Uterus (tissue), 4 donors: Measurements from ENCODE around the gene HOXA9. TPM values are rescaled to one million over a fixed set of nuclear protein-coding genes. Genes with fewer than 3 reads are reported as not detected.

Experiments
- DNase-seq, 2 donors: peaks; one replicate each; pipeline ENCODE4 v3.0.0-alpha.2; 2019 to 2020
- H3K27ac ChIP-seq, 2 donors: fragments of 200-600 bp; sonication (generic); 1 replicate in 1 of 2; 2 replicates in 1 of 2; pipeline ENCODE4 v1.5.1; 2016 to 2018
- H3K27me3 ChIP-seq, 2 donors: fragments of 200-600 bp; sonication (generic); one replicate each; pipeline ENCODE4 v1.5.1; 2018 to 2019; ENCODE audit warnings: control low read depth in 1 of 2
- H3K36me3 ChIP-seq, 2 donors: fragments of 200-600 bp; sonication (generic); one replicate each; pipeline ENCODE4 v1.5.1; 2019; ENCODE audit warnings: control low read depth in 1 of 2
- H3K4me1 ChIP-seq, 2 donors: fragments of 200-600 bp; sonication (generic); one replicate each; pipeline ENCODE4 v1.5.1; 2018 to 2019; ENCODE audit warnings: control low read depth in 1 of 2
- H3K4me3 ChIP-seq, 2 donors: fragments of 200-600 bp; sonication (generic); 1 replicate in 1 of 2; 2 replicates in 1 of 2; pipeline ENCODE4 v1.5.1; 2018 to 2019; ENCODE audit warnings: mild to moderate bottlenecking in 1 of 2
- H3K9me3 ChIP-seq, 2 donors: fragments of 200-600 bp; sonication (generic); one replicate each; pipeline ENCODE4 v1.5.1; 2019; ENCODE audit warnings: control low read depth in 1 of 2
- POLR2A ChIP-seq, 2 donors: fragments of 450-650 bp; IDR thresholded peaks; one replicate each; pipeline ENCODE4 v1.6.1; 2016; ENCODE audit warnings: antibody characterized with exemption in 2 of 2, mild to moderate bottlenecking in 1 of 2, moderate library complexity in 1 of 2
- intact Hi-C: fragments of 100-400 bp; cut with DNase I; formaldehyde crosslinking; loops from one replicate; pipeline ENCODE4 v1.15.1; 2023; ENCODE audit warnings: low total_unique reads
- total RNA-seq, 4 donors: library from RNA; depleted of rRNA in 3 of 4; stranded (reverse); fragments of >200 nt in 3 of 4; gene quantifications; one replicate each; pipeline versions ENCODE4 v1.1.0 to v1.2.4, GENCODE V29; 2014 to 2023
- TF ChIP-seq, protein P1 (sequence below), 4 experiments: fragments of 200-600 bp in 2 of 4; fragments of 450-650 bp in 2 of 4; sonication (generic) in 2 of 4; IDR thresholded peaks; one replicate each; pipeline ENCODE4 v1.5.1; 2016 to 2019; ENCODE audit warnings: antibody characterized with exemption in 4 of 4, mild to moderate bottlenecking in 2 of 4, moderate library complexity in 1 of 4
- donor health status: DM: yes; HTN: yes; CAD: no.

Gene HOXA9
- total RNA-seq: 10 to 100 TPM in 3 of 4 donors, 1 to 10 TPM in 1; 2.3 to 26.4 (median 22.4) TPM

DNA sequence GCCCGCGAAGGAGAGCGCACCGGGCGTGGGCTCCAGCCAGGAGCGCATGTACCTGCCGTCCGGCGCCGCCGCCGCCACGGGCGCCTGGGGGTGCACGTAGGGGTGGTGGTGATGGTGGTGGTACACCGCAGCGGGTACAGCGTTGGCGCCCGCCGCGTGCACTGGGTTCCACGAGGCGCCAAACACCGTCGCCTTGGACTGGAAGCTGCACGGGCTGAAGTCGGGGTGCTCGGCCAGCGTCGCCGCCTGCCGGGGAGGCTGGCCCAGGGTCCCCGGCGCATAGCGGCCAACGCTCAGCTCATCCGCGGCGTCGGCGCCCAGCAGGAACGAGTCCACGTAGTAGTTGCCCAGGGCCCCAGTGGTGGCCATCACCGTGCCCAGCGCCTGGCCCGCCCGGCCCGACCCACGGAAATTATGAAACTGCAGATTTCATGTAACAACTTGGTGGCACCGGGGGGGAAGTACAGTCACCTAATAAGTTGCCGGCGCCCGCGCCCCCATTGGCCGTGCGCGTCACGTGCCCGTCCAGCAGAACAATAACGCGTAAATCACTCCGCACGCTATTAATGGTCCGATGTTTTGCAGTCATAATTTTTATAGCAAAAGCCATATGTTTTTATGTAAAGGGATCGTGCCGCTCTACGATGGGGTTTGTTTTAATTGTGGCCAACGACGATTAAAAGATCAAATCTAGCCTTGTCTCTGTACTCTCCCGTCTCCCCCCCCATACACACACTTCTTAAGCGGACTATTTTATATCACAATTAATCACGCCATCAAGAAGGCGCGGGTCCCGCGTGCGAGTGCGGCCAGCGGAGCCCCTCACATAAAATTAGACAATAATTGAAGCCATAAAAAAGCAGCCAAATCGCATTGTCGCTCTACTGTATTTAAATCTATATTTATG lies at the start of gene HOXA9:
Gene HOXA9 (minus strand): TSS at position 449 of the 907 bp plus-strand sequence. CDS start 80 bp downstream, at position 369.
- peak within 1 kb of the TSS; percentile 58 to 66 for H3K4me3 ChIP-seq
- H3K36me3 ChIP-seq: no peaks in the 10 kb centered on the region
- H3K27me3 ChIP-seq: no peaks in the 10 kb centered on the region
- H3K9me3 ChIP-seq: no peaks in the 10 kb centered on the region
- H3K4me1 ChIP-seq: no peaks in the 10 kb centered on the region
- TF ChIP-seq POLR2A (IDR thresholded peaks at IDR 0.05): peak; percentile 55 to 73
- TF ChIP-seq, protein P1, sequence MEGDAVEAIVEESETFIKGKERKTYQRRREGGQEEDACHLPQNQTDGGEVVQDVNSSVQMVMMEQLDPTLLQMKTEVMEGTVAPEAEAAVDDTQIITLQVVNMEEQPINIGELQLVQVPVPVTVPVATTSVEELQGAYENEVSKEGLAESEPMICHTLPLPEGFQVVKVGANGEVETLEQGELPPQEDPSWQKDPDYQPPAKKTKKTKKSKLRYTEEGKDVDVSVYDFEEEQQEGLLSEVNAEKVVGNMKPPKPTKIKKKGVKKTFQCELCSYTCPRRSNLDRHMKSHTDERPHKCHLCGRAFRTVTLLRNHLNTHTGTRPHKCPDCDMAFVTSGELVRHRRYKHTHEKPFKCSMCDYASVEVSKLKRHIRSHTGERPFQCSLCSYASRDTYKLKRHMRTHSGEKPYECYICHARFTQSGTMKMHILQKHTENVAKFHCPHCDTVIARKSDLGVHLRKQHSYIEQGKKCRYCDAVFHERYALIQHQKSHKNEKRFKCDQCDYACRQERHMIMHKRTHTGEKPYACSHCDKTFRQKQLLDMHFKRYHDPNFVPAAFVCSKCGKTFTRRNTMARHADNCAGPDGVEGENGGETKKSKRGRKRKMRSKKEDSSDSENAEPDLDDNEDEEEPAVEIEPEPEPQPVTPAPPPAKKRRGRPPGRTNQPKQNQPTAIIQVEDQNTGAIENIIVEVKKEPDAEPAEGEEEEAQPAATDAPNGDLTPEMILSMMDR (IDR thresholded peaks at IDR 0.05): peak in 2 of 4 experiments; percentile 10 to 29
- H3K27ac ChIP-seq: peak within 1 kb of the TSS; percentile 94 to 96
- peak; percentile 83 to 93 for DNase-seq
- intact Hi-C loops: loop anchor here (5.0 kb wide), 1 partner anchor 1308 kb away; no protein-coding TSS in a partner anchor

DNA sequence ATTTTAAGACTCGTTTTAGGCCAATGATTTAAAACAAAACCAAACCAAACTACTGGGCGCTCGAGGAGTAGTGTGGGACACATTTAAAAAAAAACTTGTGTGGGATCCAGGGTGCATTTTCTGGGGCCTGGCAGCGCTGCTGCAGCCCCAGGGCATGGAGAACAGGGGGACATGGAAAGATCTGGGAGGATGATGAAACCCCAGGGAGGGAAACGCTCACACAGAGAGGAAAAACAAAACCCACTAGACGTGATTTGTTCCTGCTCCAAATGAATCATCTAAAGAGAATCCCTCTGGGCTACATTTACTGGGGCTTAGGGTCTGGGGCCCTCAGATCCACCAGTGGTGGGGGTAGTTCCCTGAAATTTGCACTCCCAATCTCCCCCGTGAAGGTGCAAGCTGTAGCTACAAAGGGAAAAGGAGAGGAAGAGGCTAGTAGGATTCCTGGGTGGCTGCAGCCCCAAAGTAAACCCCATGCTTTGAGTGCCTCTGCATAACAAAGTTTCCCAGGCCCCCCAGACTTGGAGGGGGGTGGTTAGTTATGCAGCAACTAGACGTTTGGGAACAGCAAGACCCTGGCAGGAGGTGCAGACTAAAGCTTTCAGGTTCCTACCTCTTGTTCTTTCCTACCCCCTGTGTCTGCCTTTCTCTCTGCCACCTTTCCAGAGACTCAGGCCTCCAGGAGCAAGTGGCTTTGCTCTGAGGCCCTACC lies 49.1 kb upstream of the HOXA9 start:
- DNase-seq: no peak
- Histone ChIP-seq H3K36me3 (no peaks in the 10 kb centered on the region), H3K27me3 (peaks cover 5 to 18% of the 10 kb centered on the region in 2 donors), H3K4me3 (no peak overlapping the region), H3K27ac (no peak overlapping the region), H3K9me3 (no peaks in the 10 kb centered on the region), H3K4me1 (peaks cover 0 to 11% of the 10 kb centered on the region in 2 donors)
- TF ChIP-seq, protein P1 (IDR thresholded peaks at IDR 0.05): no peak
- no peak for TF ChIP-seq POLR2A (IDR thresholded peaks at IDR 0.05)
- intact Hi-C loops: no loop called here

DNA sequence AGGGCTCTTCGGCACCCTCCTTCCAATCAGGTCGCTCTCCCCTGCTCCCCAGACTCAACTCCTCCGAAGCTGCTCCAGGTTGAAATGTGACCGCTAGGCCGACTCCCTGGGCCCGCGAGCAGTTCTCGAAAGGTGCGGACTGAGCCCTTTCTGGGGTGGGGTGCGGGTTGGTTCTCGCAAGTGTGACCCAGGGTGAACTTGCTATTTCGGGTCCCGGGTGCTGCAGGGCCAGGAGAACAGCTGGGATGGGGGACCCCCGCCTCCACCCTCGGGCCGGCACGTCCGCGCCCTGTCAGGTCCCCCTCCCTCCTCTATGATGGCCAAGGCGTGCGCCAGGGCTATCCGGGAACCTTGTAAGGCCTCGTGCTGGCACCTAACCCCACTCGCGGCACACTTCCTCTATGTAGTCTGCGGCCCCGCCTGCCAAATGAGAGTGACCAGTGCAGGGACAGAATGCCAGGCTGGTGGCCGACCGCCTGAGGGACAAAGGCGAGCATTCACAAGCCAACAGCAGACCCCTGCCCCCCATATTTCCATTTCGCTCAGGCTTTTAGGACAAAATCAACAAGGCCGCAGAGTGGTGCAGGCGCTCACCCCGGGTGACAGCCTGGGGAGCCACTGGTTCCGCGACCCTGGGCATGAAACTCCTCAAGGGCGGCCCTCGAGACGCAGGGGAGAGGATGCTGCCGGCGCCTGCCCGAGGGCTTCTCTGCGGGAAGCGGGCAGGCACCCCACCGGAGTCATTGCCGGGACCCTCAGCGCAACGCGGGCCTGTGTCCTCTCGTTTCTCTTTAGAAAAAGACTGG lies 48.3 kb upstream of the HOXA9 start:
- no peak for DNase-seq
- Histone ChIP-seq H3K27ac (no peak overlapping the region), H3K36me3 (no peaks in the 10 kb centered on the region), H3K4me3 (no peak overlapping the region), H3K9me3 (no peaks in the 10 kb centered on the region), H3K4me1 (peaks cover 0 to 11% of the 10 kb centered on the region in 2 donors), H3K27me3 (peaks cover 5 to 18% of the 10 kb centered on the region in 2 donors)
- intact Hi-C loops: no loop called here
- TF ChIP-seq, protein P1 (IDR thresholded peaks at IDR 0.05): no peak
- TF ChIP-seq POLR2A (IDR thresholded peaks at IDR 0.05): no peak

DNA sequence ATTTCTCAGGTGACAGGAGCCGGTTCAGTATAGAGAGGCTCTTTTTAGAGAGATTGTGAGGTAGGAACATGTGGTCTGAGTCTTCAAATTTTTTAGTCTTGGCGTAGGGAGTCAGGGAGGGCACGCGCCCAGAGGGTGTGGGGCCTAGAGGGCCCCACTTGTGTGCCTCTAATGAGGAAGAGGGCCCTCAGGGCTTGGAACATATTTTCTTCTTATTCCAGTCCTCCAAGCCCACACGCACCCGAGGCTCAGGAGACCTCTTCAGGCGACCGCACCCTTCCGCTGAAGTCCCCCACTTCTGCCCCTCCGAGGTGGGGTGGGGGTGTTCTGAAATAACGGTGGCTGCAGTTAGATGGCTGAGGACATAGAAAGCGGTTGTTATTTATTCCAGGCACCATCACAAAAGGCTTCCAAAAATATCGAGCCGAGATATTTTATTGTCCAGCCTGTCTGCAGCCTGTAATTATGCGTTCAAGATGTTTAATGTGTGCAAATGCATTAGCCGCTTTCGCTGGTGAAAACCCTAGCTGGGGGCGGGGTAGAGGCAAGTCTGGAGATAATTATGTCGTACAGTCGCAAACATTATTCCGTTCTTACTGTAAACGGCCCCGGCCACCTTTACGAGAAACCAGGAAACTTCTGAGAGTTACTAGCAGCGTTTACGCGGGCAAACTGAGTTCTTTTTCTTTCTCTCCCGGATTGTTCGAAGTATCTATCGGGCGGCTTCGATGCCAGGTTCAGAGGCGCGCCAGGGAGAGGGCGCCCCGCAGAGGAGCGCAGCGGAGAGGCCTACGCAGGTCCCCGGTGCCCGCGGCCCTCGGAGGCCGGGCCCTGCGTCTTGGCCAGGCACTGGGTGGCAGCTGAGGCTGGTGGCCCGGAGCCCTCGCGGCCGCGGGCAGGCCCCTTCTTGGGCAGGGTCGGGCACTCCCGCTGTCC lies 47.4 kb upstream of the HOXA9 start:
- no peaks in the 10 kb centered on the region for H3K9me3 ChIP-seq
- H3K36me3 ChIP-seq: no peaks in the 10 kb centered on the region
- TF ChIP-seq POLR2A (IDR thresholded peaks at IDR 0.05): no peak
- TF ChIP-seq, protein P1 (IDR thresholded peaks at IDR 0.05): no peak
- H3K4me3 ChIP-seq: no peak overlapping the region
- H3K4me1 ChIP-seq: peaks cover 0 to 11% of the 10 kb centered on the region in 2 donors
- intact Hi-C loops: no loop called here
- H3K27me3 ChIP-seq: peaks cover 5 to 18% of the 10 kb centered on the region in 2 donors
- no peak overlapping the region for H3K27ac ChIP-seq
- DNase-seq: no peak
